ENCODE data around the gene EFCAB12. TPM values are rescaled to one million over a fixed set of nuclear protein-coding genes. Genes with fewer than 3 reads are reported as not detected.

EFCAB12 gene
- total RNA-seq, 1 donor from 2014 or later, result 0.13 TPM

DNA sequence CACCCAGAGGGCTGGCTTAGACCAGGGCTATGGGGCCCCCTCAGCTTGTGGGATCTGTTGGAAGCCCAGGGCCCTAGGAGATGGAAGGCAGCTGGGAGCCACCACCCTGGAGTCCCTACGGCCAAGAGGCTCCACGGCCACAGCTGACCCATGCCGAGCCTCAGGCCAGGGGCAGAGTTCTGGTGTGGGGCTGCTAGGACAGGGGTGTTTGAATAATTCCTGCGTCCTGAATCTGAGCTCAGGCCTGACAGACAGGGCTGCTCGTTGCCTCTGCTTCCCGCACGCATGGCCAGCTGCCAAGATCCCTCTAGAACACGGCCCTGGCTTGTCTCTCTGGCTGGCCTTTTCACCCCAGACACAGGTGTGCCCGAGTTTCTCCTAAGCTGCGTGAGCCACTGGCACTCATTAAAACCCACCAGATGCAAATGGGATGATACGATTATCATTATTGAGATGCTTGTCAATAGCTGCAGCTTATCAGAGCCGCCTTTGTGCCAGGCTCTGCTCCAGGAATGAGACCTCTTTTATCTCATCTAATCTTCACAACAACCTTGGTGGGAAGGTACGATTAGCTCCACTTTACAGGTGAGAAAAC is 70.2 kb downstream of the EFCAB12 start:
- peaks cover 25% of the 10 kb centered on the region for H3K4me1 ChIP-seq
- H3K36me3 ChIP-seq, result no peaks in the 10 kb centered on the region
- Mint-ChIP-seq H3K4me3 (no peak overlapping the region), H3K9me3 (peaks cover 6% of the 10 kb centered on the region), H3K27me3 (ENCODE audit: insufficient read depth, low read depth) (peaks cover 7% of the 10 kb centered on the region), H3K4me1 (peaks cover 26% of the 10 kb centered on the region), H3K27ac (no peak overlapping the region), H3K36me3 (peaks cover 2% of the 10 kb centered on the region)
- peaks cover 18% of the 10 kb centered on the region for H3F3A ChIP-seq (ENCODE audit: low read depth)
- no peak overlapping the region for H3K4me3 ChIP-seq
- H3K9me3 ChIP-seq (ENCODE audit: low read depth), result no peaks in the 10 kb centered on the region
- no peak overlapping the region for H3K27ac ChIP-seq
- H3K27me3 ChIP-seq, result no peaks in the 10 kb centered on the region
- no peaks in the 10 kb centered on the region for H4K20me1 ChIP-seq (ENCODE audit: low read depth)
- no peaks in the 10 kb centered on the region for H3K79me2 ChIP-seq (ENCODE audit: low read depth)
- DNase-seq (ENCODE audit: low spot score), result no peak
- H3K4me2 ChIP-seq, result no peak overlapping the region
- TF ChIP-seq EZH2 (IDR thresholded peaks at IDR 0.05), result no peak
- TF ChIP-seq EZH2phosphoT487 (IDR thresholded peaks at IDR 0.05), result no peak
- TF ChIP-seq, protein P1, sequence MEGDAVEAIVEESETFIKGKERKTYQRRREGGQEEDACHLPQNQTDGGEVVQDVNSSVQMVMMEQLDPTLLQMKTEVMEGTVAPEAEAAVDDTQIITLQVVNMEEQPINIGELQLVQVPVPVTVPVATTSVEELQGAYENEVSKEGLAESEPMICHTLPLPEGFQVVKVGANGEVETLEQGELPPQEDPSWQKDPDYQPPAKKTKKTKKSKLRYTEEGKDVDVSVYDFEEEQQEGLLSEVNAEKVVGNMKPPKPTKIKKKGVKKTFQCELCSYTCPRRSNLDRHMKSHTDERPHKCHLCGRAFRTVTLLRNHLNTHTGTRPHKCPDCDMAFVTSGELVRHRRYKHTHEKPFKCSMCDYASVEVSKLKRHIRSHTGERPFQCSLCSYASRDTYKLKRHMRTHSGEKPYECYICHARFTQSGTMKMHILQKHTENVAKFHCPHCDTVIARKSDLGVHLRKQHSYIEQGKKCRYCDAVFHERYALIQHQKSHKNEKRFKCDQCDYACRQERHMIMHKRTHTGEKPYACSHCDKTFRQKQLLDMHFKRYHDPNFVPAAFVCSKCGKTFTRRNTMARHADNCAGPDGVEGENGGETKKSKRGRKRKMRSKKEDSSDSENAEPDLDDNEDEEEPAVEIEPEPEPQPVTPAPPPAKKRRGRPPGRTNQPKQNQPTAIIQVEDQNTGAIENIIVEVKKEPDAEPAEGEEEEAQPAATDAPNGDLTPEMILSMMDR (IDR thresholded peaks at IDR 0.05), result no peak
- no peak overlapping the region for H2AFZ ChIP-seq (replicated peaks)
- no peak overlapping the region for H3K9ac ChIP-seq

DNA sequence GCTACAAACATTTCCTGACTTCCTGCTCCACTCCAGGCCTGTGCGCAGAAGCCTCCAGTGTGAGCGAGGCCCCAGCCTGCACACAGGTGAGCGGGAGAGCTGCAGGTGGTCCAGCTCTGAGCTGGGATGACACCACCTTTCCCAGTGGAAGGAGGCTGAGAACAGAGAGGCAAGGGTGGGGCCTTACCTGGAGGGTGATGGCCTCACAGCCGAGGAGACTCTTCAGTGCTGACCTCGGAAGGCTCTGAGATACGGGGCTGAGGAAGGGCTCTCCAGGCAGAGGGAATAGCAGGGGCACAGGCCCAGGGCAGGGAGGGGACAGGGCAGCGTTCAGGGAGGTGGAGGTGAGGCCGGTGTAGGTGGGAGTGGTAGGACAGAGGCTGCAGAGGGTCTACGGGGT is 70.8 kb downstream of the EFCAB12 start:
- Mint-ChIP-seq H3K4me3 (no peak overlapping the region), H3K27me3 (ENCODE audit: insufficient read depth, low read depth) (peaks cover 7% of the 10 kb centered on the region), H3K9me3 (peaks cover 6% of the 10 kb centered on the region), H3K4me1 (peaks cover 26% of the 10 kb centered on the region), H3K27ac (peak overlapping the region; percentile 61), H3K36me3 (peaks cover 2% of the 10 kb centered on the region)
- Histone ChIP-seq H3K79me2 (ENCODE audit: low read depth) (no peaks in the 10 kb centered on the region), H3F3A (ENCODE audit: low read depth) (peaks cover 18% of the 10 kb centered on the region), H3K4me1 (peaks cover 25% of the 10 kb centered on the region), H4K20me1 (ENCODE audit: low read depth) (no peaks in the 10 kb centered on the region), H3K36me3 (no peaks in the 10 kb centered on the region), H2AFZ (replicated peaks) (no peak overlapping the region), H3K27ac (no peak overlapping the region), H3K4me3 (no peak overlapping the region), H3K4me2 (no peak overlapping the region), H3K9me3 (ENCODE audit: low read depth) (no peaks in the 10 kb centered on the region), H3K9ac (no peak overlapping the region), H3K27me3 (no peaks in the 10 kb centered on the region)
- no peak for DNase-seq (ENCODE audit: low spot score)
- TF ChIP-seq, protein P1 (IDR thresholded peaks at IDR 0.05), result no peak
- TF ChIP-seq EZH2 (IDR thresholded peaks at IDR 0.05), result no peak
- no peak for TF ChIP-seq EZH2phosphoT487 (IDR thresholded peaks at IDR 0.05)

DNA sequence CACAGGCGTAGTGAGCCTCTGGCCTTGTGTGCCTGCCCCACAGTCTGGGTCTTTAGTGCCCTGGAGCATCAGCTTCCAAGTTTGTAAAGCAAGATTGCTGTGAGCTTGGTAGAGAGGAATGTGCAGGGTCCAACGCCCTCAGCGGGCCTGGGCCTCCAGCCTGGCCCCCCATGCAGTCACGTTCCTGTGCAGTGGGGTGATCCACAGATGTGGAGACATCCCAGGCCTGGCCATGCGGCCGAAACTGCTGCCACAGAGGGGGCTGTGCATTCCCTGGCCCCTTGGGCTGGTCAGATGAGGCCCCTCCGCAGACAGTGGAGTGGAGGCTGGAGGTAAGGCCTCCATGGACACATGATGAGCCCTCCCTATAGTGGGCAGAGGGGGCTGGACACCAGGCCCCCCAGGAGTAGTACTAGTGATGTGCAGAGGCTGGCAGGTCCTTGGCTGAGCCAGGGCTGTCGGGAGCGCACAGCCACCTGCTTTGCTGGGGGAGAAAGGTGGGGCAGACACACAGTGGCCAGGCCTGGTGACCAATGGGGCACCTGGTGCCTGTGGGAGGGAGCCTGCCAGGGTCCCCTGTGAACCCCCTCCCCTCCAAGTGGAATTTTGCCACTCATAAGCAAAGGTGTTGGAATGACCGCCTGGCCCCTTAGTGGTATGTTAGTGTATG is 71.5 kb downstream of the EFCAB12 start:
- peaks cover 7% of the 10 kb centered on the region for H3K27me3 Mint-ChIP-seq (ENCODE audit: insufficient read depth, low read depth)
- Histone ChIP-seq H3F3A (ENCODE audit: low read depth) (peaks cover 18% of the 10 kb centered on the region), H3K9me3 (ENCODE audit: low read depth) (no peaks in the 10 kb centered on the region), H4K20me1 (ENCODE audit: low read depth) (no peaks in the 10 kb centered on the region), H3K27me3 (no peaks in the 10 kb centered on the region), H3K4me1 (peaks cover 25% of the 10 kb centered on the region), H2AFZ (replicated peaks) (no peak overlapping the region), H3K36me3 (no peaks in the 10 kb centered on the region), H3K27ac (no peak overlapping the region), H3K9ac (no peak overlapping the region), H3K4me3 (no peak overlapping the region), H3K4me2 (no peak overlapping the region), H3K79me2 (ENCODE audit: low read depth) (no peaks in the 10 kb centered on the region)
- H3K36me3 Mint-ChIP-seq, result peaks cover 2% of the 10 kb centered on the region
- H3K9me3 Mint-ChIP-seq, result peaks cover 6% of the 10 kb centered on the region
- no peak for DNase-seq (ENCODE audit: low spot score)
- H3K4me3 Mint-ChIP-seq, result no peak overlapping the region
- no peak overlapping the region for H3K27ac Mint-ChIP-seq
- H3K4me1 Mint-ChIP-seq, result peaks cover 26% of the 10 kb centered on the region
- TF ChIP-seq, protein P1 (IDR thresholded peaks at IDR 0.05), result no peak
- TF ChIP-seq EZH2 (IDR thresholded peaks at IDR 0.05) (no peak), EZH2phosphoT487 (IDR thresholded peaks at IDR 0.05) (no peak)

All from neural progenitor cell (in vitro differentiated cells).